ENCODE data around the gene NFKB2. TPM values are rescaled to one million over a fixed set of nuclear protein-coding genes. Genes with fewer than 3 reads are reported as not detected.

NFKB2 gene
- polyA plus RNA-seq, 1 donor from 2014 or later, result 42.8 TPM

DNA sequence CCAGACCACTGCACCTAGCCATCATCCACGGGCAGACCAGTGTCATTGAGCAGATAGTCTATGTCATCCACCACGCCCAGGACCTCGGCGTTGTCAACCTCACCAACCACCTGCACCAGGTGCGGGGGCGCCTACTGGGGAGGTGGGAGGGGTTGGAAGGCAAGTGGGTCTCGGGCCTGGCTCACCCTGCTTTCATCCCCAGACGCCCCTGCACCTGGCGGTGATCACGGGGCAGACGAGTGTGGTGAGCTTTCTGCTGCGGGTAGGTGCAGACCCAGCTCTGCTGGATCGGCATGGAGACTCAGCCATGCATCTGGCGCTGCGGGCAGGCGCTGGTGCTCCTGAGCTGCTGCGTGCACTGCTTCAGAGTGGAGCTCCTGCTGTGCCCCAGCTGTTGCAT, 4.6 kb downstream of the NFKB2 start:
- Mint-ChIP-seq H3K4me1 (peaks cover 10 to 27% (median 25%) of the 10 kb centered on the region in 3 donors), H3K27ac (peak overlapping the region; percentile 90 to 100 (median 93)), H3K27me3 (no peaks in the 10 kb centered on the region), H3K4me3 (peak overlapping the region in 3 of 4 donors; percentile 62 to 86 (median 72)), H3K36me3 (peaks cover 5% of the 10 kb centered on the region), H3K9me3 (no peaks in the 10 kb centered on the region)

DNA sequence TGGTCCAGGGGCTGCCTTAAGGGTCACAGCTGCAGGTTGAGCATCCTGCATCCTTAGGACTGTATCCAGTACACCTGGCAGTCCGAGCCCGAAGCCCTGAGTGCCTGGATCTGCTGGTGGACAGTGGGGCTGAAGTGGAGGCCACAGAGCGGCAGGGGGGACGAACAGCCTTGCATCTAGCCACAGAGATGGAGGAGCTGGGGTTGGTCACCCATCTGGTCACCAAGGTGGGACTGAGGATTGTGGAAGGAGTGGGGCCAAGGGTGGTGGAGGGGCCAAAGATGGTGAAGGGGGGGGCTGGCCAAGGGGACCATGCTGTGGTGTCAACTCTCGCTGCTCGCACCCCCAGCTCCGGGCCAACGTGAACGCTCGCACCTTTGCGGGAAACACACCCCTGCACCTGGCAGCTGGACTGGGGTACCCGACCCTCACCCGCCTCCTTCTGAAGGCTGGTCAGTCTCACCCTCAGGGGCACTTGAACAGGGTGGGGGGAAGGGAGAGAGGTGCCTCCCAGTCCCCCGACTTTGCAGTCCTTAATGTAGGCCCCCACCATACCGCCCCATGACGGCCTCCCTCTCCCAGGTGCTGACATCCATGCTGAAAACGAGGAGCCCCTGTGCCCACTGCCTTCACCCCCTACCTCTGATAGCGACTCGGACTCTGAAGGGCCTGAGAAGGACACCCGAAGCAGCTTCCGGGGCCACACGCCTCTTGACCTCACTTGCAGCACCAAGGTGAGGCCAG, 5.3 kb downstream of the NFKB2 start:
- H3K27ac Mint-ChIP-seq, result peak overlapping the region; percentile 59 to 100 (median 82)
- H3K4me3 Mint-ChIP-seq, result peak overlapping the region in 2 of 4 donors; percentile 26 to 39
- H3K4me1 Mint-ChIP-seq, result peaks cover 6 to 27% (median 25%) of the 10 kb centered on the region in 3 donors
- H3K9me3 Mint-ChIP-seq, result no peaks in the 10 kb centered on the region
- no peaks in the 10 kb centered on the region for H3K27me3 Mint-ChIP-seq
- H3K36me3 Mint-ChIP-seq, result peaks cover 5% of the 10 kb centered on the region

GRCh38 chr10:102401342-102401654, 5.8 kb downstream of the NFKB2 start:
- Mint-ChIP-seq H3K27me3 (no peaks in the 10 kb centered on the region), H3K36me3 (peaks cover 3% of the 10 kb centered on the region), H3K9me3 (no peaks in the 10 kb centered on the region), H3K27ac (peak overlapping the region in 2 of 3 donors; percentile 36 to 82), H3K4me1 (peaks cover 6 to 25% (median 23%) of the 10 kb centered on the region in 3 donors), H3K4me3 (peak overlapping the region in 2 of 4 donors; percentile 26 to 39)

DNA sequence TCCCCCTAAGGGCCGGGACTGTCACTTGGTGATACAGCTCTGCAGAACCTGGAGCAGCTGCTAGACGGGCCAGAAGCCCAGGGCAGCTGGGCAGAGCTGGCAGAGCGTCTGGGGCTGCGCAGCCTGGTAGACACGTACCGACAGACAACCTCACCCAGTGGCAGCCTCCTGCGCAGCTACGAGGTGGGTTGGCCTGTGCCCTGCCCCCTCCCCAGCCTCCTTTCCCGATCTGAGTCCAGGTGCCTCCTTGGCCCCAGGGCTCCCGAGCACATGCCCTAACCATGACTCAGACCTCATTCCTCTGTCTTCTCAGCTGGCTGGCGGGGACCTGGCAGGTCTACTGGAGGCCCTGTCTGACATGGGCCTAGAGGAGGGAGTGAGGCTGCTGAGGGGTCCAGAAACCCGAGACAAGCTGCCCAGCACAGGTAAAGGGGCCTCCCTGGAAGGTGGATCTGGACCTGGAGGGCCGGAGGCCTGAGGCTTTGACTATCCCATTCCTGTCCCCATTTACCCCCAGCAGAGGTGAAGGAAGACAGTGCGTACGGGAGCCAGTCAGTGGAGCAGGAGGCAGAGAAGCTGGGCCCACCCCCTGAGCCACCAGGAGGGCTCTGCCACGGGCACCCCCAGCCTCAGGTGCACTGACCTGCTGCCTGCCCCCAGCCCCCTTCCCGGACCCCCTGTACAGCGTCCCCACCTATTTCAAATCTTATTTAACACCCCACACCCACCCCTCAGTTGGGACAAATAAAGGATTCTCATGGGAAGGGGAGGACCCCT, 6.4 kb downstream of the NFKB2 start:
- Mint-ChIP-seq H3K4me3 (peak overlapping the region in 1 of 4 donors; percentile 12), H3K27me3 (peaks cover 3% of the 10 kb centered on the region), H3K4me1 (peaks cover 6 to 20% (median 19%) of the 10 kb centered on the region in 3 donors), H3K9me3 (no peaks in the 10 kb centered on the region), H3K27ac (peak overlapping the region in 2 of 3 donors; percentile 53 to 82), H3K36me3 (peaks cover 2% of the 10 kb centered on the region)

- Mint-ChIP-seq H3K9me3 (no peaks in the 10 kb centered on the region), H3K27ac (peak overlapping the region in 1 of 3 donors; percentile 53), H3K36me3 (peaks cover 2% of the 10 kb centered on the region), H3K27me3 (peaks cover 8% of the 10 kb centered on the region), H3K4me3 (no peak overlapping the region), H3K4me1 (peaks cover 6 to 20% (median 17%) of the 10 kb centered on the region in 3 donors)
Measured at GRCh38 chr10:102402512-102402896, 7.0 kb downstream of the NFKB2 start.

DNA sequence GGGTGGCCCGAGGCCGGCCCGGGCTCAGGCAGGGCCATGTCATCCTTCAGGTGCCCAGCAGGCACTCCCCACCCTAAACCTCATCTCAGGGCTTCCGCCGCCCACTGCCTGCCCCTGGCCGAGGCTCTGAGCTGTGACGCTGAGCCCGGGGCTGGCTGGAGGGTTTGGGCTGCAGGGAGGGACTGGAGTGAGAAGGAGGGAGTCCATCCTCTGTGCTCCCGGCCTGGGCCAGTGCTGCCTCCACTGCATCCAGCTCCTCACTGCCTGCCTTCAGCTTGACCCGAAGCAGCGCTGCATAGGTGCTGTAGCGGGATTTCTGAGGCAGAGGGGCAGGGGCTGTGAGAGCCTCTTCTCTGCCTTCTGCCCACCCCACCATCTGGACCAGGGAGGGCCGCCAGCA, 7.6 kb downstream of the NFKB2 start:
- peaks cover 2% of the 10 kb centered on the region for H3K36me3 Mint-ChIP-seq
- H3K4me3 Mint-ChIP-seq, result peak overlapping the region in 1 of 4 donors; percentile 80
- no peaks in the 10 kb centered on the region for H3K9me3 Mint-ChIP-seq
- H3K27me3 Mint-ChIP-seq, result peaks cover 14% of the 10 kb centered on the region
- peak overlapping the region in 2 of 3 donors; percentile 83 to 94 for H3K27ac Mint-ChIP-seq
- H3K4me1 Mint-ChIP-seq, result peaks cover 6 to 24% (median 12%) of the 10 kb centered on the region in 3 donors

GRCh38 chr10:102404361-102405107, 9.0 kb downstream of the NFKB2 start:
- Mint-ChIP-seq H3K9me3 (no peaks in the 10 kb centered on the region), H3K27ac (peak overlapping the region; percentile 72 to 94 (median 83)), H3K36me3 (peaks cover 2% of the 10 kb centered on the region), H3K4me1 (peaks cover 6 to 18% (median 11%) of the 10 kb centered on the region in 3 donors), H3K27me3 (peaks cover 21% of the 10 kb centered on the region), H3K4me3 (peak overlapping the region in 1 of 4 donors; percentile 41)

DNA sequence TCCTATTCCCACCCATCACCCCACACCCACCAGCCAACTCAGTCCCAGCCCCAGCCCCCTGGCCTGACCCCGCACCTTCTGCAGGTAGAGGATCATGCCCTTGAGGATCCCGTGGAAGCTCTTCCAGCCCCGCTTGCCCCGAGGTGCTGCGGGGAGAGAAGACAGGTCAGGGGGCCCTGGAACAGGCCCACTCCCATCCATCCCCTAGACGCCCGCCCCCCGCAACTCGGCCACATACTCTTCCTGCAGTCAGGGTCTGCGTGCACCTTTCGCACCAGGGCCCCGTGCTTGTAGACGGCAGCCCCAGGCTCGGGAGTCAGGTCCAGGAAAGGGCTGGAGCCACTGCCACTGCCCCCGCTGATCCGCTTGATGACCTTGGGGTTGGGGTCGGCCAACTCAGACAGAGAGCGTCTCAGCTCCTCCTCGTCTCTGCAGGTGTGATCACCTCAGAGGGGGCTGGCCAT, 9.6 kb downstream of the NFKB2 start:
- peak overlapping the region in 2 of 4 donors; percentile 17 to 41 for H3K4me3 Mint-ChIP-seq
- H3K27me3 Mint-ChIP-seq, result peaks cover 27% of the 10 kb centered on the region
- no peaks in the 10 kb centered on the region for H3K9me3 Mint-ChIP-seq
- H3K27ac Mint-ChIP-seq, result peak overlapping the region in 2 of 3 donors; percentile 23 to 94
- H3K36me3 Mint-ChIP-seq, result peaks cover 2% of the 10 kb centered on the region
- H3K4me1 Mint-ChIP-seq, result peaks cover 12 to 20% (median 15%) of the 10 kb centered on the region in 3 donors

GRCh38 chr10:102405632-102406031, 10.1 kb downstream of the NFKB2 start:
- Mint-ChIP-seq H3K4me3 (peak overlapping the region in 2 of 4 donors; percentile 25 to 41), H3K36me3 (no peaks in the 10 kb centered on the region), H3K9me3 (no peaks in the 10 kb centered on the region), H3K4me1 (peaks cover 13 to 18% (median 15%) of the 10 kb centered on the region in 3 donors), H3K27me3 (peaks cover 28% of the 10 kb centered on the region), H3K27ac (peak overlapping the region; percentile 71 to 94 (median 89))

DNA sequence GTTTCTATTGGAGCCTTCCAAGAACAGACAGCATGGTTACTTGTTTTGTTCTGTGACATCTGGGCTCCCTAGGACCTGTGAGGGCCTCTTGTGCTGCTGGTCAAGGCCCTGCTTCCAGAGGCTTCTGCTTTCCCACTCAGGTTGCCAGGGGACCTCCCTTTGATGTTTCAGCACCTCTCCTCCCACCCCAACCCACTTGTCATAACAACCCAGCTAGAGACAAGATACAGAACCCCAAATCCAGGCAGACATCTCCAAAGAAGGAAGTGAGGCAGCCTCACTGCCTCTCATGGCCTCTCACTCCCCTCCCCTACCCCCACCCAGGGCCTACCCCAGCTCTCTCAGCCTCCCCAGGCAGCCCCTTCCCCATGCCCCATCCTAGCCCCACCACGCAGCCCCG, 11.3 kb downstream of the NFKB2 start:
- peaks cover 3% of the 10 kb centered on the region for H3K36me3 Mint-ChIP-seq
- H3K27me3 Mint-ChIP-seq, result peaks cover 38% of the 10 kb centered on the region
- no peaks in the 10 kb centered on the region for H3K9me3 Mint-ChIP-seq
- H3K4me1 Mint-ChIP-seq, result peaks cover 13 to 21% (median 20%) of the 10 kb centered on the region in 3 donors
- H3K27ac Mint-ChIP-seq, result peak overlapping the region; percentile 59 to 94 (median 67)
- peak overlapping the region in 1 of 4 donors; percentile 41 for H3K4me3 Mint-ChIP-seq

GRCh38 chr10:102407425-102408130, 12.1 kb downstream of the NFKB2 start:
- H3K4me1 Mint-ChIP-seq, result peaks cover 13 to 21% (median 20%) of the 10 kb centered on the region in 3 donors
- no peaks in the 10 kb centered on the region for H3K9me3 Mint-ChIP-seq

GRCh38 chr10:102408131-102408727, 12.7 kb downstream of the NFKB2 start:
- Mint-ChIP-seq H3K9me3 (no peaks in the 10 kb centered on the region), H3K4me3 (peak overlapping the region; percentile 11 to 68 (median 39)), H3K36me3 (peaks cover 3% of the 10 kb centered on the region), H3K27me3 (peaks cover 48% of the 10 kb centered on the region), H3K27ac (peak overlapping the region in 2 of 3 donors; percentile 87 to 94), H3K4me1 (peaks cover 13 to 24% (median 20%) of the 10 kb centered on the region in 3 donors)

More at GRCh38 chr10:102407425-102408130, 12.1 kb downstream of the NFKB2 start:
- peaks cover 3% of the 10 kb centered on the region for H3K36me3 Mint-ChIP-seq
- H3K27ac Mint-ChIP-seq, result peak overlapping the region in 2 of 3 donors; percentile 1 to 94
- H3K27me3 Mint-ChIP-seq, result peaks cover 44% of the 10 kb centered on the region
- peak overlapping the region in 2 of 4 donors; percentile 19 to 72 for H3K4me3 Mint-ChIP-seq

DNA sequence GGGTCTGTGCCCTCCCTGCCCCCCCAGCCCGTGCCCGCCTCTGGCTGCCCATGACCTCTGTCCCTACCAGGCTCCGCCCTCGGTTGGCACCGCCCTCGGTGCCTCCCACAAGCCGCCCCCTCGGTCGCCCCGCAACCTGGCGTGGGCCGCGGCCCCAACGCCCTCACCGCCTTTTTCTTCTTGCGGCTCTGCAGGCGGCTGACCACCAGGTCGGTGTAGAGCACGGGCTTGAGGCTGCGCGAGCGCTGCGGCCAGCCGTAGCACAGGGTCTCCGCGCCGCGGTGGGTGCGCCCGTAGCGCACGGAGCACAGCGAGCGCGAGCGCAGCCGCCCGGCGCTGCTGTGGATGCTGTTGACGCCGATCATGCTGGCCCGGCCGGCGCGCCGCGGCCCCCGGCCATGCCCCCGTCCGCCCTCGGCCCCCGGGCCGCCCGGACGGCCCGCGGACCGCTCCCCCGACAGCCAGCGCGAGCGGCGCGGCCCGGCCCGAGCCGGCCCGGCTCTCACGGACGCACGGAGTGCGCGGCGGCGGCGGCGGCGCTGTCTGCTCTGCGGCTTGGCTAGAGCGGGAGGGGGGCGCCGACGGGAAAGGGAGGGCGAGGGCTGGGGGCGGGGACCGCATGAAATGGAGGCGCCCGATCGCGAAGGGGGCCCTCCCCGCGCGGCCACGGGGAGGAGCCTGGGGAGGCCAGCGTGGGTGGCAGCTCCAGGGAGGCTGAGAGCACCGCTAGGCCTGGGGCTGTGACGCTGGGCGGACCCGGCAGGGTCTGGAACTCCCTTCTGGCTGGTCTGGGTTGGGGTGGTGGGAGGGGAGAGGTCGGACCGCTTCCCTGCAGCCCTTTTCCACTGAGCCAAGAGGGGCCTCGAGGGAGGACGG, 13.5 kb downstream of the NFKB2 start:
- peak overlapping the region; percentile 51 to 94 (median 53) for H3K27ac Mint-ChIP-seq

More for the DNA sequence above, 13.5 kb downstream of the NFKB2 start:
- Mint-ChIP-seq H3K9me3 (no peaks in the 10 kb centered on the region), H3K4me1 (peaks cover 7 to 23% (median 20%) of the 10 kb centered on the region in 3 donors), H3K27me3 (peaks cover 49% of the 10 kb centered on the region), H3K36me3 (peaks cover 3% of the 10 kb centered on the region), H3K4me3 (peak overlapping the region in 3 of 4 donors; percentile 68 to 81 (median 75))
